NB4 (cell line): ENCODE measurements around the gene PTN.

Source experiments
- CTCF ChIP-seq: IDR thresholded peaks from one replicate; pipeline ENCODE4 v1.5.1; 2012; ENCODE audit warnings: low read depth, low read length
- MYC ChIP-seq: IDR thresholded peaks from 2 replicates; pipeline ENCODE4 v1.6.1; 2011; ENCODE audit warnings: low read depth, low read length
- POLR2A ChIP-seq: IDR thresholded peaks from 2 replicates; pipeline ENCODE4 v1.6.1; 2011; ENCODE audit warnings: mild to moderate bottlenecking; ENCODE audit not compliant: insufficient read length; ENCODE audit errors: extremely low read depth

GRCh38 chr7:137213744-137214143 lies 129.8 kb downstream of the PTN start:
- TF ChIP-seq CTCF: no peak
- TF ChIP-seq POLR2A: no peak
- no peak for TF ChIP-seq MYC
